Activated CD4-positive, alpha-beta T cell treated with anti-CD3 and anti-CD28 coated beads for 1 hour (primary cell): ENCODE data around the gene SP1.
"Not testable (repeated sequence)": the region's sequence is repeated elsewhere in the genome, so short reads cannot be mapped to it uniquely, and the experiment has no call there.

Experiments used
- DNase-seq: peaks from one replicate; pipeline ENCODE4 v3.0.0-alpha.2; 2020

Gene SP1

DNA sequence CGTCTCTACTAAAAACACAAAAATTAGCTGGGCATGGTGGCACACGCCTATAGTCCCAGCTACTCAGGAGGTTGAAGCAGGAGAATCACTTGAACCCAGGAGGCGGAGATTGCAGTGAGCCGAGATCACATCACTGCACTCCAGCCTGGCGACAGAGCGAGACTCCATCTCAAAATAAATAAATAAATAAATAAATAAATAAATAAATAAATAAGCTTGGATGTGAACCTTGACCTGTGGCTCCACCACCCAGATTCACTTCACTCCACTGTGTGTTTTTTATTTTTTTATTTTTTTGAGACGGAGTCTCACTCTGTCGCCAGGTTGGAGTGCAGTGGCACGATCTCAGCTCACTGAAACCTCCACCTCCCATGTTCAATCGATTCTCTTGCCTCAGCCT lies 18.3 kb upstream of the SP1 start:
- not testable (repeated sequence) for DNase-seq

DNA sequence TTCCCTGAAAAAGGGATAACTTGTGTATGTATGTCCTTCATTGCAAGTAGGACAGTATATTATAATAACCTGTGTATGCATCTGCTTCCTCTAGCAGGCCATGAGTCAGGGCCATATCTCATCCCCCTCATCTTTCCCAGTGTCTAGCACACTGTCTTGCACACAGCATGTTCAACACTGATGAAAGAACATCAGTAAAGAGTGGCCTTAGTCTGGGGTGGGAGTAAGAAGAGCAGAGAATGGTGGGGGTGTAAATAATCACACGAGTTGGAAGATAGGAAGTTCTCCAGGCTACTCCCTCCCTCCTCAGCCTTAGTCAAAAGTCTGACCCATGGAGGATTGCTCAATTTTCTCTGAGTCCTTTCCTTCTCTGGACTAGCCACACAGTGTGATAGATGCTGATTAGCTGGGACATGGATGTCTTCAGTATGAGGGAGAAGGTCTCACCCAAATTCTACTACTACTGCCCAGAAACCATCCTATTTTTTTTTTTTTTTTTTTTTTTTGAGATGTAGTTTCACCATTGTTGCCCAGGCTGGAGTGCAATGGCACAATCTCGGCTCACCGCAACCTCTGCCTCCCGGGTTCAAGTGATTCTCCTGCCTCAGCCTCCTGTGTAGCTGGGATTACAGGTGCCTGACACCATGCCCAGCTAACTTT lies 14.6 kb upstream of the SP1 start:
- DNase-seq: no peak

DNA sequence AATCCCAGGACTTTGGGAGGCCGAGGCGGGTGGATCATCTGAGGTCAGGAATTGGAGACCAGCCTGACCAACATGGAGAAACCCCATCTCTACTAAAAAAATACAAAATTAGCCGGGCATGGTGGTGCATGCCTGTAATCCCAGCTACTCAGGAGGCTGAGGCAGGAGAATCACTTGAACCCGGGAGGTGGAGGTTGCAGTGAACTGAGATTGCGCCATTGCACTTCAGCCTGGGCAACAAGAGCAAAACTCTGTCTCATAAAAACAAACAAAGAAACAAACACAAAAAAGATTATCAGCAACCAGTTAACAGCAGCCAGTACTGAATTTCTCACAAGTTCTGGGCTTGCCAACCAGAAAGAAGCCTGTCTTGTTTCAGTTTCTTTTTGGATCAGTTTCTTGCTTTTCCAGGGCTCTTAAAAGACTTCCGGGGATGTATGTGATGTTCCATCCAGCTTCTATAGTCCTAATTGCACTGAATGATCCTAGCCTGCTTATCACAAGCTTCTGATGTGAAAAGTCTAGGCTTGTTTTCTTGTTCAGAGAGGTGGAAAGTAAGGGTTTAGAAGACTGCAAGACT lies 6.3 kb upstream of the SP1 start:
- DNase-seq: not testable (repeated sequence)

DNA sequence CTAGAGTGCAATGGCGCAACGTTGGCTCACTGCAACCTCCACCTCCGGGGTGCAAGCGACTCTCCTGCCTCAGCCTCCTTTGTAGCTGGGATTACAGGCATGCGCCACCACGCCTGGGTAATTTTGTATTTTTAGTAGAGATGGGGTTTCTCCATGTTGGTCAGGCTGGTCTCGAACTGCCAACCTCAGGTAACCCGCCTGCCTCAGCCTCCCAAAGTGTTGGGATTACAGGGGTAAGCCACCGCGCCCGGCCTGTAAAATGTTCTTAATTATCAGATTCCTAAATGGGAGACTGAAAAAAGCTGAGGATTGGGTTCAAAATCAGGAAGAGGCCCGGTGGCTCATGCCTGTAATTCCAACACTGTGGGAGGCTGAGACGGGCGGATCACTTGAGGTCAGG lies 5.7 kb upstream of the SP1 start:
- DNase-seq: not testable (repeated sequence)

DNA sequence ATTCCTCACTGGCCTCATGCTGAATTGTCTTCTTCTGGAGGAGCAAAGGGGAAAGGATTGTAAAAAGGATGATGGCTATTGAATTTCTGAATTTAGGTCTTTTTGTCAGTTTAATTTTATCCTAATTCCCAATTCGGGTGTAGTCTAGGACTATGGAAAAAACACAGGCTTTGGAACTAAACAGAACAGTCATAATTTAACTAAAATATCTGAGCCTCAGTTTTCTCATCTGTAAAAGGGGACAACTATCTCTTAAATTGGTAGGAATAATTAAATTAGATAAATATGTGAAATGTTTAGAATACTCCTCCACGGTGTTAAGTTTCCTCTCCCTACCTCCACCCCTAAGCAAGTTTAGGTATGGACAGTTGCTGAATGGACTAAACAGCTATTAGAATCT lies 3.2 kb upstream of the SP1 start:
- no peak for DNase-seq

DNA sequence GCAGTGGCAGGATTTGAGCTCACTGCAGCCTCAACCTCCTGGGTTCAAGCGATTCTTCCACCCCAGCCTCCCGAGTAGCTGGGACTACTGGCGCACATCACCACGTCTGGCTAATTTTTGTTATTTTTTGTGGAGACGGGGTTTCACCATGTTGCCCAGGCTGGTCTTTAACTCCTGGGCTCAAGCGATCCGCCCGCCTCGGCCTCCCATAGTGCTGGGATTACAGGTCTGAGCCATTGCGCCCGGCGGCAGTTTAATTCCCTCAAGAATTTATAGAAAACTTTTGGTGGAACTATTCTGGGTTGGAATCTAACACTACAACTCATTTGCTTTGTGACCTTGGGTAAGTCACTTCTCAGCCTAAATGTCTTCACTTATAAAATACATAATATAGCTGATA lies 1.8 kb upstream of the SP1 start:
- no peak for DNase-seq

DNA sequence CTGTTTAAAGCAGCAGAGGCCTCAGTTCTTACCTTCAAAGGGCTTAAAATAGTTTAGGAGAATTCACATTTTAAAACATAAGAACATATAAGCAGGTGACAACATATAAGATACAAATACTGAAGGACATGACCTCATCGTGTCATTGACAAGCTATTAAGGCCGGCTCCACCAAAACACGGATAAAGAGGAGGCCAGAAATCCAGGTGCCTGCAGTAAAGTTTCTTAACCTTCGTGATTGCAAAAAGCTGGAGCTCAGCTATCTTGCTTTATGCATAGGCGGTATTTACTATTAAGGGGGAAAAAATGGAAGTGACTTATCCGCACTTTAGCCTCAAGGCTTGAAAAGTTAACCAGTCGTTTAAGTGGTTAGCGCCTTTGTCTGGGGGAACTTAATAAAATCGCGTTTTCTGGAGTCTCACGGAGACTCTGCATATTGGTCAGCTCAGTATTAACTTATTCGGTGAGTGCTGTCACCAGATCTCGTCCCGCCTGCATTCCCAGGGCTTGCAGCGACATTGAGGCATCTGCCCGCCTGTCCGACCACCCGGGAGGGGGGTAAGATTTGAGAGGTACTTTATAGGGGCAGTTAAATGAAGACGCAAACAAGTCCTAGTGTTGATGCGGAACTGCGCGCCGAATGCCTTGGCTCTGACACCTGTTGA lies 1.1 kb upstream of the SP1 start:
- DNase-seq: no peak

DNA sequence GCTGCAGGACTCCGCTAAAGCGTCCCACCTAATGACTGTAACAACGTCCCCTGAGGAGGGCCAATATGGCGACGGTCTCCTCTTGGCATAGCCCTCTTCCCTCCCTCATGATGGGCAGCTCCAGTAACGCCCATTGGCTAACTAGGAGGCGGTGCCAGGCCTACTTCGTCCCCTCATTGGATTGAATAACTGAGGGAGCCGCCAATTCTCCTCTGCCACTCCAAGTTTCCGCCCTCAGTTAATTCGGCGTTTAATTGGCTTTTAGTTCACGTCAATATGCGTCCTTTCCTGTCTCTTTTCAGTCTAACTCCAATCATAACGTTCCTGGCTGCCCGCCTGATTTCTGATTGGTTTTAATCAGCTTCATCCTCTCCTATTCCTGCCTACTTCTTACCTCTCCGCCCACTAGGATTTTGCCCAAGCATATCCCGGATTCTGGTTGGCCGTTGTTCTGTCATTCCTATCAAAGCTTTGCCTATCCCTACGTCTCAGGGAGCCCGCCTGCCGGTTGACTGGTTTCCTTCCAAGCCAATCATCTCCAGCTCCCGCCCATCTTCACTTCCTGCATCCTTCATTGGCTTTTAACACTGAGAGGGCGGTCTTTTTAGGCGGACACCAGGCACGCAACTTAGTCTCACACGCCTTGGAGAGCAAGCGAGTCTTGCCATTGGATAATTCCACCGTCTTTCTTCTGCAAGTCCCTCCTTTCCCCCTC lies 430 bp upstream of the SP1 start:
- peak; percentile 98 for DNase-seq

DNA sequence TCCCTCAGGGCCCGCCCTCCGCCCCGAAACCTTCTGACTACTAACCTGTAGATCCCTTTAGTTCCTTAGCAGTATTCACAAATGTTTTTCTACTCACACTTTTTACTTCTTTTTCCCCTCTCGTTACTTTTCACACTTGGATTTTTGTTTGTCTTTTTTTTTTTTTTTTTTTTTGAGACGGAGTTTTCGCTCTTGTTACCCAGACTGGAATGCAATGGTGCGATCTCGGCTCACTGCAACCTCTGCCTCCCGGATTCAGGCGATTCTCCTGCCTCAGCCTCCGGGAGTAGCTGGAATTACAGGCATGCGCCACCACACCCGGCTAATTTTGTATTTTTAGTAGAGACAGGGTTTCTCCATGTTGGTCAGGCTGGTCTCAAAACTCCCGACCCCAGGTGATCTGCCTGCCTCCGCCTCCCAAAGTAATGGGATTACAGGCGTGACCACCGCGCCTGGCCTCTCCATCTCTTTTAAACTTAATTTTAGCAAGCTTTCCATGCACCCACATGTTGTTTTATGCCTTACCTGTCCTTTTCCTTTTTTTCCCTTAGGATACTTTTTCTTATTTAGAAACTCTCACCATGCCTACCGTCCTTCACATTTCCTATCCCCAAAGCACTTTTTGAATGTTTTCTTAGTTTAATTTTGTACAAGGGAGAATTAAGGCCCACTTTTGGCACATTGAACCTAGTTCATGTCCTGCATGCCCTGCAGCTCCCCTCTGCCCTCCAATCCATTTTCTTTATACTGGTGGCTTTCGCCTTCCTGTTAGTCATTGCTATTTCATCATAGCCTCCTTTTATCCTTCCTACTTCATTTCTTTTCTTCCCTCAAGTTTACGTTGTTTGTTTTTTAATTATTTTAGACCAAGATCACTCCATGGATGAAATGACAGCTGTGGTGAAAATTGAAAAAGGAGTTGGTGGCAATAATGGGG lies 1.1 kb downstream of the SP1 start:
- no peak for DNase-seq

DNA sequence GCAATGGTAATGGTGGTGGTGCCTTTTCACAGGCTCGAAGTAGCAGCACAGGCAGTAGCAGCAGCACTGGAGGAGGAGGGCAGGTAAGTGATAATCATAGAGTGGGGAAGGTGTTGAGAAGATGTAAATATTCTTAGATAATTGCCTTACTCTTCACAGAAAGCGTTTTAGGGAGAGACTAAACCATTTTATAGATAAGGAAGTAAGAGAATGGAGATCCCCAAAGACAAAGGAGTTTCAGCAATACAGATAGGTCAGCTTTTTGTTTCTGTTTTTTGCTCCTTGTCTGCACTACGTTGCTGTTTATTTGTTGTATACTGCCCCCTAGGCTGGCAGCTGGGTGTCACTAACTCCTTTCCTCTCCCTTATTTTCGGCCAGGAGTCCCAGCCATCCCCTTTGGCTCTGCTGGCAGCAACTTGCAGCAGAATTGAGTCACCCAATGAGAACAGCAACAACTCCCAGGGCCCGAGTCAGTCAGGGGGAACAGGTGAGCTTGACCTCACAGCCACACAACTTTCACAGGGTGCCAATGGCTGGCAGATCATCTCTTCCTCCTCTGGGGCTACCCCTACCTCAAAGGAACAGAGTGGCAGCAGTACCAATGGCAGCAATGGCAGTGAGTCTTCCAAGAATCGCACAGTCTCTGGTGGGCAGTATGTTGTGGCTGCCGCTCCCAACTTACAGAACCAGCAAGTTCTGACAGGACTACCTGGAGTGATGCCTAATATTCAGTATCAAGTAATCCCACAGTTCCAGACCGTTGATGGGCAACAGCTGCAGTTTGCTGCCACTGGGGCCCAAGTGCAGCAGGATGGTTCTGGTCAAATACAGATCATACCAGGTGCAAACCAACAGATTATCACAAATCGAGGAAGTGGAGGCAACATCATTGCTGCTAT lies 2.0 kb downstream of the SP1 start:
- no peak for DNase-seq

DNA sequence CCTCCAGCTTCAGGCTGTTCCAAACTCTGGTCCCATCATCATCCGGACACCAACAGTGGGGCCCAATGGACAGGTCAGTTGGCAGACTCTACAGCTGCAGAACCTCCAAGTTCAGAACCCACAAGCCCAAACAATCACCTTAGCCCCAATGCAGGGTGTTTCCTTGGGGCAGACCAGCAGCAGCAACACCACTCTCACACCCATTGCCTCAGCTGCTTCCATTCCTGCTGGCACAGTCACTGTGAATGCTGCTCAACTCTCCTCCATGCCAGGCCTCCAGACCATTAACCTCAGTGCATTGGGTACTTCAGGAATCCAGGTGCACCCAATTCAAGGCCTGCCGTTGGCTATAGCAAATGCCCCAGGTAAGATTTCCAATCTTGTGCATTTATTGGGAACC lies 3.3 kb downstream of the SP1 start:
- no peak for DNase-seq

DNA sequence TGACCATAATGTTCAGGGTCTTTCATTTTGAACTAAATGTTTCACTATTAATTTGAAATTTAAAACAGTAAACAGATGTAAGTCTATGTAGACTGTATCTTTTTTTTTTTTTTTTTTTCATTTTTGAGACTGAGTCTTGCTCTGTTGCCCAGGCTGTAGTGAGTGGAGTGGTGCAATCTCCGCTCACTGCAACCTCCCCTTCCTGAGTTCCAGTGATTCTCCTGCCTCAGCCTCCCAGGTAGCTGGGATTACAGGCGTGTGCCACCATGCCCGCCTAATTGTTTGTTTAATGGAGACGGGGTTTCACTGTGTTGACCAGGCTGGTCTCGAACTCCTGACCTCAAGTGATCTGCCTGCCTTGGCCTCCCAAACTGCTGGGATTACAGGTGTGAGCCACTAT lies 6.4 kb downstream of the SP1 start:
- not testable (repeated sequence) for DNase-seq

DNA sequence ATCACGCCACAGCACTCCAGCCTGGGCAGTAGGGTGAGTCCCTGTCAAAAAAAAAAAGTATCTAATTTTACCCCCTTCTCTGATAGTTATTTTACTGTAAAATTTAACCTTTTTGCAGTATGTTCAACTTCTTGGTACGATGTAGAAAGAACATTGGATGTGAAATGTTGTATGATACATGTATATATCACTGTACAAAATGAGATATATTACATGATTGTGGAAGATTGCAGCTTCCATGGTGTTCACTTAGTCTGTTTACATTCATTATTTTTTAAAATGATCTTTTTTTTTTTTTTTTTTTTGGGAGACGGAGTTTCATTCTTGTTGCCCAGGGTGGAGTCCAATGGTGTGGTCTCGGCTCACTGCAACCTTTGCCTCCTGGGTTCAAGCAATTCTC lies 9.0 kb downstream of the SP1 start:
- DNase-seq: no peak

DNA sequence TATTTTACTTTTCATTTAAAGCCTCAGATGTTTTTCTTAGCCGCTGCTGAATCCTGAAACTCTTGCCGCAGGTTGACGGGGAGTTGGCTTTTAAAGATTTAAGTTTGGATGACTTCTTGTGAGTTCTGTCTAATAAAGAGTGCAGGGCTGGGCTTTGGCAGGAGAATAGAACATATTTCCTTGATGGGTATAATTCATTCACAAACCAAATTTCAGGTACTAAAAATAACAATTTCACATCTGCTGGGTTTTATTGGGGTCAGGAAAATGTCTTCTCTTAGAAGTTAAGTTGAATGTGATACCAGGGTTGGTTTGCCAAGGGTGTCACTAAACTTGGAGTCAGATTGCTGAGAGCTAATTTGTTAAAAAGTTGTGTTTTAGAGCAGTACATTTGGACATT lies 9.7 kb downstream of the SP1 start:
- no peak for DNase-seq

DNA sequence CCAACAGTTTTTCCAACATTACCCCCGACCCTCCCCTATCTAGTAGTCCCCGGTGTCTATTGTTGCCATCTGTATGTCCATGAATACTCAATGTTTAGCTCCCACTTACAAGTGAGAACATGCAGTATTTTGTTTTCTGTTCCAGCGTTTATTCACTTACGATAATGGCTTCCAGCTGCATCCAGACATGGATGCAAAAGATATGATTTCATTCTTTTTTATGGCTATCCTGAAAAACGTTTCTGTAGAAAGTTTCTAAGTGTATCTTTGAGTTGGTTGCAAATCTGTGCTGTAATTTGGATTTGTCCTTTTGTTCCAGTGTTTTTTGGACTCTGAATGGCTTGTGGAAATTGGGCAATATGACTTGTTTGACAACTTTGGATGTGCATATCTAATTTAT lies 11.7 kb downstream of the SP1 start:
- no peak for DNase-seq

DNA sequence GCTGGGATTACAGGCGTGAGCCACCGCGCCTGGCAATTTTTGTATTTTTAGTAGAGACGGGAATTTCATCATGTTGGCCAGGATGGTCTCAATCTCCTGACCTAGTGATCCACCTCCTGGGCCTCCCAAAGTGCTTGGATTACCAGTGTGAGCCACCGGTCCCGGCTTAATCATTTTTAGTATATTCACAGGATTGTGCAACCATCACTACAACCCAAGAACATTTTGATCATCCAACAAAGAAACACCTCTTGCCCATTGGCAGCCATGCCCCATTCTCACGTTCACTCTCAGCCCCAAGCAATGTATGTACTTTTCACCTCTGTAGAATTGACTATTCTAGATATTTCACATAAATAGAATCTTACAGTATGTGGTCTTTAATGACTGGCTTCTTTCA lies 19.9 kb downstream of the SP1 start:
- no peak for DNase-seq

DNA sequence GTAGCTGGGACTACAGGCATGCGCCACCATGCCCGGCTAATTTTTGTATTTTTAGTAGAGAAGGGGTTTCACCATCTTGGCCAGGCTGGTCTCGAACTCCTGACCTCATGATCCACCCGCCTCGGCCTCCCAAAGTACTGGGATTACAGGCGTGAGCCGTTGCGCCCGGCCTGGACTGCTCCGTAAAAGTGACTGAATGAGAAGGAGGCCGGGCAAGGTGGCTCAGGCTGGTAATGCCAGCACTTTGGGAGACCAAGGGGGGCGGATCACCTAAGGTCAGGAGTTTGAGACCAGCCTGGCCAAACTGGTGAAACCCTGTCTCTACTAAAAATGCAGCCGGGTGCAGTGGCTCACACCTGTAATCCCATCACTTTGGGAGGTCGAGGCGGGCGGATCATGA lies 22.4 kb downstream of the SP1 start:
- DNase-seq: not testable (repeated sequence)

DNA sequence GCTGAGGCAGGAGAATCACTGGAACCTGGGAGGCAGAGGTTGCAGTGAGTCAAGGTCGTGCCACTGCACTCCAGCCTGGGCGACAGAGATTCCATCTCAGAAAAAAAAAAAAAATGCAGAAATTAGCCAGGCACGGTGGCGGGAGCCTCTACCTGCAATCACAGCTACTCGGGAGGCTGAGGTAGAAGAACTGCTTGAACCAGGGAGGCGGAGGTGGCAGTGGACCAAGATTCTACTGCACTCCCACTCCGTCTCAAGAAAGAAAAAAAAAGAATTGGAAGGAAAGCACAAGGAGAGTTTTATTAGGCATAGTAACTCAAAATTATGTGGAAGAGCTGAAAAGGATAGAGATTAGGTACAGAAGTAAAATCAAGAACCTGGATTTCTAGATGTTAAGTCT lies 22.9 kb downstream of the SP1 start:
- no peak for DNase-seq

DNA sequence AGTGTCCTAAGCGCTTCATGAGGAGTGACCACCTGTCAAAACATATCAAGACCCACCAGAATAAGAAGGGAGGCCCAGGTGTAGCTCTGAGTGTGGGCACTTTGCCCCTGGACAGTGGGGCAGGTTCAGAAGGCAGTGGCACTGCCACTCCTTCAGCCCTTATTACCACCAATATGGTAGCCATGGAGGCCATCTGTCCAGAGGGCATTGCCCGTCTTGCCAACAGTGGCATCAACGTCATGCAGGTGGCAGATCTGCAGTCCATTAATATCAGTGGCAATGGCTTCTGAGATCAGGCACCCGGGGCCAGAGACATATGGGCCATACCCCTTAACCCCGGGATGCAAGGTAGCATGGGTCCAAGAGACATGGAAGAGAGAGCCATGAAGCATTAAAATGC lies 31.0 kb downstream of the SP1 start:
- DNase-seq: no peak

DNA sequence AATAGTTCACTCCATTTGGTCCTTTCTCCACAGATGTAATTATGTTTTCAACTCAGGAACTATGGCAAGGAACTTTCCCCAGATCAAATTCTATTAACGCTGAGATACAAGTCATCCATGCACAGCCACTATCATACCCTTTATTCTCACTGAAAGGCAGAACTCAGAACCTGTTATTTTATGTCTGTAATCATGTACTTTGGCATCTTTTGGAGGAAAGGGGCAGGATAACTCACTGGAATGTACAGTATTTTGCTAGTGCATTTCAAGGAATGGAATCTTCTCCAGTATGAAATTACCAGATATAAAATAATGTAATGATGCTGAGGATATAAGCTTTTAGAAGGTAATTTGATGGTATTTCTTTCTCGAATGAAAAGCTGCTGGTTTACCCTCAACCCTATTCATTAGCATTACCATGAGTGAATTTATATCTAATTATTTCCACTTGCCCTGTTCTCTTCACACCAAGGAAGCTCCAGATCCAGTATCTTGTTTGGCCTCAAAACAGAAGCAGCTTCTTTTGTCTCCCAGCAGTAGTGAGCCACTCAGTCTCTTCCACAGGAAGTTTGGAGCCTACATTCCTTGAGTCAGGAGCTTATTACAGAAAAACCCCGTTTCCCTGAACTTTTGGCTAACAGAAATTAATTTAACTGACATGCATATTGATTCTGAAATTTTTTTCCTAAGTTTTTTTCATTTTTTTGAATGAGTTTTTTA lies 33.7 kb downstream of the SP1 start:
- no peak for DNase-seq

DNA sequence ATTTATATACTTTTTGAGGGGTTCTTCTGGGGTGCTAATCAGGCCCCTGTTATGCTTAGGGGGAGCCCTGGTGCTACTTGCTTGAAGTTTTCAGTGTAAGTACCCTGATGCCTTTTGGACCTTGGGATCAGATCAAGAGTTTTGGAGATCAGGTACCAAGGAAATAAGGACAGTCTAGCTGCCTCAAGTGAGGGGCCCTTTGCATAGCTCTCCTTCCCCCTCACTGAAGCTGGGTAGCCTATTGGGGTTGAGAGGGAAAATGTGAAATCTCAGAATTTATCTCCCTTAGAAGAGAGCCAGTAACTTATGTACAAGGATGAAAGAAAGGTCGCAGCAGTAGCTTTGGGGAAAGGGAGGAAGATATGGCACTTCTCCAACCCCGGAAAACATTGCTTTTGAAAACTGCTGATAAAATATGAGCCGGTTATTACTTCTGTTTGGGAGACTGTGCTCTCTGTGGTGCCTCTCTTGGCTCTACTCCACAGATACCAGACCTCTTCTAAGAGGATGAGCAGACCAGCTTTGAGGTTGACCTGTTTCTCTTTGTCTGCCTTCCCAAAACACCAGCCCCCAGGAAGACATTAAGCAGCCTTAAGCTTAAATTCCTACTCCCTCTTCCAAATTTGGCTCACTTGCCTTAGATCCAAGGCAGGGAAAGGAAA lies 34.9 kb downstream of the SP1 start:
- DNase-seq: no peak
